Peyer's patch (tissue), 4 donors: ENCODE results near the gene IMMP2L.

ENCODE experiments used
- CTCF ChIP-seq, 6 experiments: fragments of 450-650 bp in 4 of 6; fragments of 200-600 bp in 2 of 6; sonication (generic) in 1 of 6; IDR thresholded peaks; one replicate each; pipeline ENCODE4 v1.5.1; 2017 to 2019; ENCODE audit warnings: antibody characterized with exemption in 6 of 6, mild to moderate bottlenecking in 3 of 6, moderate library complexity in 1 of 6
- POLR2A ChIP-seq, 2 donors: fragments of 450-650 bp; IDR thresholded peaks; one replicate each; pipeline ENCODE4 v1.5.1; 2017; ENCODE audit warnings: antibody characterized with exemption in 2 of 2, mild to moderate bottlenecking in 2 of 2, moderate library complexity in 2 of 2

GRCh38 chr7:111292026-111292470 is 270.2 kb downstream of the IMMP2L start:
- TF ChIP-seq CTCF (IDR thresholded peaks at IDR 0.05) (no peak), POLR2A (IDR thresholded peaks at IDR 0.05) (no peak)
